Measurements from ENCODE around the gene TSPAN32.

TSPAN32 gene

DNA sequence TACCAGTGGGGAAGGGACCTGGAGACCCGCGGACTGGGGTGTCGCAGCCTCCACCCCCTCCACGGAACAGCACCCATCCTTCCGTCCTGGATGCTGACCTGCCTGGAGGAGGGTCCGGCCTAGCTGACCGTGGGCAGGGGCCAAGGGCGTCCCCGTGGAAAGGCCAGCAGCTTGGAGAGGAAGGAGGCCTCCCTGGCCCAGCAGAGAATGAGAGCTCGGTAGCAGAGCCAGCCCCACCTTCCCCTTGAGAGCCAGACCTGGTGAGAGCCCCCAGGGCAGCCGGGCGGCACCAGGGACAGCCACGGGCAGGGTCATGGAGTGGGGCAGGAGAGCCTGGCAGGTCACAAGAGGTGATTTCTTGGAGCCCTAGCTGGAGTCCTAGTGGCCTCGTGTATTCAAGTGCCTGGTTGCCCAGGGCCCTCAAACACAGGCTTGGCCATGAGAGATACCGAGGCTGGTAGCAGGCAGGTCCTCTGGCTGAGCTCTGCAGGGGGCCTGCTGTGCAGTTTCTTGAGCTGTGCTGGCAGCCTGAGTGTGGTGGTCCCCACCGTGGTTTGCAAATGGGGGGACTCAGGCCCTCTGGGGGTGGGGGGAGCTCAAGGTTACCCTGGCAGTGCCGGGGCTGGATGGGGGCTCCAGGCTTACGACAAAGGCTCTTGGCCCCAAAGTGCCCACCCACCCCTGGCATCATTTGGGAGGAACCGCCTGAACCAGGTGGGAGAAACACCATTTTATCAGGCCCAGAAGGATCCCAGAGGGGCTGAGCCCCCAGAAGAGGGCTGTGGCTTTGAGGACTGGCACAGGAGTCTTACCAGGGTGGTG is 7.6 kb downstream of the TSPAN32 start:
- ChIA-PET POLR2A (no interaction called here), CTCF (no interaction called here)
- TF ChIP-seq TARDBP (IDR thresholded peaks at IDR 0.05) (no peak), NFRKB (IDR thresholded peaks at IDR 0.05) (no peak), ARNT (IDR thresholded peaks at IDR 0.05) (no peak), HDGF (IDR thresholded peaks at IDR 0.05; ENCODE audit: borderline replicate concordance) (no peak), SP1 (IDR thresholded peaks at IDR 0.05) (no peak), ZNF384 (IDR thresholded peaks at IDR 0.05) (no peak), BHLHE40 (IDR thresholded peaks at IDR 0.05; ENCODE audit: borderline replicate concordance) (no peak)
- TF ChIP-seq, protein P1, sequence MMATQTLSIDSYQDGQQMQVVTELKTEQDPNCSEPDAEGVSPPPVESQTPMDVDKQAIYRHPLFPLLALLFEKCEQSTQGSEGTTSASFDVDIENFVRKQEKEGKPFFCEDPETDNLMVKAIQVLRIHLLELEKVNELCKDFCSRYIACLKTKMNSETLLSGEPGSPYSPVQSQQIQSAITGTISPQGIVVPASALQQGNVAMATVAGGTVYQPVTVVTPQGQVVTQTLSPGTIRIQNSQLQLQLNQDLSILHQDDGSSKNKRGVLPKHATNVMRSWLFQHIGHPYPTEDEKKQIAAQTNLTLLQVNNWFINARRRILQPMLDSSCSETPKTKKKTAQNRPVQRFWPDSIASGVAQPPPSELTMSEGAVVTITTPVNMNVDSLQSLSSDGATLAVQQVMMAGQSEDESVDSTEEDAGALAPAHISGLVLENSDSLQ (IDR thresholded peaks at IDR 0.05) = no peak
- DNase-seq (ENCODE audit: extremely low spot score) = no peak

DNA sequence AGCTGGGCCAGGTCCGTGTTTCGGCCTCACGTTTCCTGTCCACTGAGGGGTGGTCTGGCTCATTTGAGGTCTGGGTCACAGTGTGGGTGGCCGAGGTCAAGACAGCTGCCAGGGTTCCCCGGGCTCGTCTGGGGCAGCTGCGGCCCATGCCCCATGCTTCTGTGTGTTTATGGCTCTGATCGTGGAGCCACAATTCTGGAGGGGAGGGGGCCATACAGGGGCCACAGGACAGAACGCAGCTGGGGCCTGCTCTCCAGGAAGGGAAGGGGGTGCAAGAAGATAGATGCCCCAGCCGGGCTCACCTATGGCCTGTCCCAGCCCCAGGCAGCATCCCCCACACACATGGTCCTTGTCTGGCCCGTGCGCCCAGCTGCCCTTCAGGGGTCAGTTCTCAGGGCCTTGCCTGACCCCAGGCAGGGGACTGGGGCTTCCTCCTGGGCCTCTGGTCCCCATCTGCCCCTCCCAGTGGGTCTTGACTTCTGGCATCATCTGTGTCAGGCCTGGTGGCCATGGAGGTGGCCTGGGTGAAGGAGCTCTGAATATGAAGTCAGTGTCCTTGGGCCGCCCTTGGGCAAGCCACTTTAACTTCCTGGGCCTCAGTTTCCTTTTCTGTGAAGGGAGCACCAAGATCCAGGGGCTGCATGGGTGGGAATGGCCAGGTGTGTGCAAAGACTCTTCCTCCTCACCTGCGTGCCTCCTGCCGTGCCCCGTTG is 8.4 kb downstream of the TSPAN32 start:
- CTCF ChIA-PET = no interaction called here
- TF ChIP-seq L3MBTL2 (conservative IDR thresholded peaks at IDR 0.05) (no peak), TARDBP (IDR thresholded peaks at IDR 0.05) (no peak), LEF1 (IDR thresholded peaks at IDR 0.05; ENCODE audit: borderline replicate concordance) (no peak), FOXA1 (IDR thresholded peaks at IDR 0.05) (no peak), ZNF384 (IDR thresholded peaks at IDR 0.05) (no peak), FOXM1 (IDR thresholded peaks at IDR 0.05; ENCODE audit: borderline replicate concordance) (no peak), NFRKB (IDR thresholded peaks at IDR 0.05) (no peak)
- TF ChIP-seq, protein P1 (IDR thresholded peaks at IDR 0.05) = no peak
- no peak for DNase-seq (ENCODE audit: extremely low spot score)
- POLR2A ChIA-PET = interaction anchor here (1.5 kb wide), 1 partner anchor 67 kb away, joined by 4 read pairs; no protein-coding TSS in a partner anchor

DNA sequence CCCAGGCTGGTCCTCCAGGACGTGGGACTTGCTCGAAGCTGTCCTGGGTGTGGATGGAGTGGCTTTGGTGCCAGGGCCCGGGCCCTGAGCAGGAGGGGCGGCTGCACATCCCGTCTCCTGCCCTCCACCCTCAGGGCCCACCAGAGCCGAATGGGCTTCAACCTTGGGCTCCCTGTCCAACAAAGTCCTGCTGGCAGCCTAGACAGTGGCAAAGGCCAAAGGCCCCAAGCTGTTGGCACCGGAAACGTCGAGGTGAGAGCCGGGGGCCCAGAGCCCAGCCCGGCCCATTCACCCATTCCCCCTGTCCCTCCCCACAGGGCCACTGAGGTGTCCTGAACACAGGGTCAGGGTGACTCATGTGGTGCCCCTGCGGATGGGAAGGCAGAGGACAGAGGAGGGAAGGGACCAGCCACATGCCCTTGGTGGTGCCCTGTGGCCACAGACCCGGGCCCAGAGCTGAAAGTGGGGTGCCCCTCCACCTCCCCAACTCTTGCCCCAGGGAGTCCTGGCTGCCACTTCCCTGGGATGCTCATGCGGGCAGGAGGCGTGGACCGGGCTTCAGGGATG is 9.1 kb downstream of the TSPAN32 start:
- POLR2A ChIA-PET = interaction anchor here (1.5 kb wide), 1 partner anchor 66 kb away, joined by 4 read pairs; no protein-coding TSS in a partner anchor

DNA sequence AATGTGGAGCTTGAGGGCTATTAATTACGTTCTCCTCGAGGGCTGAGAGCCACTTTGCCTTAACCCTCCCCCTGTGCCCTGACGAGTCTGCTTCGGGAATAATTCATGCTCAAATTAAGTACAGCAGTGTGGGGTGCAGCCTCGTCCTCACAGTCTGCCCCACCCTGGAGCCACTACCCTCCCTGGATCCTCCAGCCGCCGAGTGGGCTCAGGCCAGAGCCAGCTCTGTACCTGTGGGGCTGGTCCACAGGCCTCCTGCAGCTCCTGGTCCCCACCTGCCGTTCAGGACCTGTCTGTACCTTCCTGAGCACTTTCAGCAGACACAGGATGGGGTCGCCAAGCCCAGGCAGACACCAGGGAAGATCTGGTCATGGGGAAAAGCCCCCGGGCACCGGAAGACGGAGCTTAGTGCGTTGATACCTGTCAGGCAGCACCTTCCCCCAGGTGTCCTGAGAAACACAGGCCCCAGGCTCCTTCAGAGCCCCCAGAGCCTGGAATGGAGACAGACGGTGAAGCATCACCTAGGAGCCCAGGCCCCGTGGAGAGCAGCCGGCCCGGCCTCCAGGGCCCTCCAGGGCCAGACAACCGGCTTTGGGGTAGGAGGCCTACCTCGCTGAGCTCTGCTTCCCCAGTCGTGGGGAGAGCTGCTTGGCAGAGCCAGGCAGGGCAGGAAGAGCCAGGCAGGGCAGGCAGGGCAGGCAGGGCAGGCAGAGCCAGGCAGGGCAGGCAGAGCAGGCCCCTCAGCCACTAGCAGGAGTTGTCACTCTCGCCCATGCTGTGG is 9.7 kb downstream of the TSPAN32 start:
- CTCF ChIA-PET = no interaction called here
- POLR2A ChIA-PET = interaction anchor here (1.5 kb wide), 1 partner anchor 65 kb away, joined by 4 read pairs; no protein-coding TSS in a partner anchor
- TF ChIP-seq TARDBP (IDR thresholded peaks at IDR 0.05) (no peak), HDGF (IDR thresholded peaks at IDR 0.05; ENCODE audit: borderline replicate concordance) (no peak), ZNF384 (IDR thresholded peaks at IDR 0.05) (no peak), SUZ12 (IDR thresholded peaks at IDR 0.05) (no peak), ARNT (IDR thresholded peaks at IDR 0.05) (no peak), FOXK2 (IDR thresholded peaks at IDR 0.05) (no peak), L3MBTL2 (conservative IDR thresholded peaks at IDR 0.05) (no peak), NFRKB (IDR thresholded peaks at IDR 0.05) (no peak), FOXA1 (IDR thresholded peaks at IDR 0.05) (no peak), FOXM1 (IDR thresholded peaks at IDR 0.05; ENCODE audit: borderline replicate concordance) (no peak)
- TF ChIP-seq, protein P1 (IDR thresholded peaks at IDR 0.05) = no peak
- DNase-seq (ENCODE audit: extremely low spot score) = no peak

More for the DNA sequence above, 9.1 kb downstream of the TSPAN32 start:
- no peak for DNase-seq (ENCODE audit: extremely low spot score)
- CTCF ChIA-PET = no interaction called here
- no peak for TF ChIP-seq NFRKB (IDR thresholded peaks at IDR 0.05)
- no peak for TF ChIP-seq SP1 (IDR thresholded peaks at IDR 0.05)
- no peak for TF ChIP-seq BHLHE40 (IDR thresholded peaks at IDR 0.05; ENCODE audit: borderline replicate concordance)
- TF ChIP-seq FOXA1 (IDR thresholded peaks at IDR 0.05) = no peak
- TF ChIP-seq SUZ12 (IDR thresholded peaks at IDR 0.05) = no peak
- no peak for TF ChIP-seq ELF4 (IDR thresholded peaks at IDR 0.05)
- no peak for TF ChIP-seq FOXK2 (IDR thresholded peaks at IDR 0.05)

DNA sequence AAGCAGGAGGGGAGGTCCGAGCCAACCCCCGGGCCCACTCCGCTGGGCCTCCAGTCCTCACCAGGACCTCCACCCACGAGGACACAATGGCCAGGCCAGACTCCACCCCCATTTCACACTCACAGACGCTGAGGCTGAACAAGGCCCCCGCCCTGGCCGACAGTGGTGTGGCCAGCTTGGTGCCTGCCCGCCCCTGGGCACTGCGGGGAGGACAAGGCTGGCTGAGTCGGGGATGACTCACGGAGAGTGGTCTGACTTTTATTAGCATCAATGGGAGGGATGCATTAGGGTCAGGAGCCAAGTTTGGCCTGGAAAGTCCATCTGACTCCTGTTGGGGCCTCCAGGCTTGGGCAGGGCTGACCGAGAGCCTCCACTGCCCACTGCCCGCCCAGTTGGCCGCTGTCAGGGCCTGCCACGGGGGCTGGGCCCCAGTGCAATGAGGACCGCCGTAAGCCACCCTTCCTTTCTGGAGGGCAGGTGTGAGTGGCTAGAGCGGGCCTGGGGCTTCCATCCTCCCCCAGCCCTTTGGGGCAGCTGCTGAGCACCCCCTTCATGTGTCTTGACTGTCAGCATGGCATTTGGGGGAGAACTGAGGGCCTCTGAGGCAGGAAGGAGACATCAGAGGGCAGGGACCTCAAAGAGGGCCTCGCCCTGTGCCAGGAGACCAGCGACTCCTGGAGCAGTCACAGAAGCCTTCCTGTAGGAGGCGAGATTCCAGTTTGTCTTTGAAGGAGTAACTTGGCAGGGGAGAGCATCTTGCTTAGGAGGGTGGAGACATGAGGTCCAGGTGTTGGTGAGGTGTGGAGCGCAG is 10.6 kb downstream of the TSPAN32 start:
- POLR2A ChIA-PET = no interaction called here
- CTCF ChIA-PET = no interaction called here
- TF ChIP-seq NFRKB (IDR thresholded peaks at IDR 0.05) = no peak
- no peak for TF ChIP-seq SP1 (IDR thresholded peaks at IDR 0.05)
- TF ChIP-seq ELF4 (IDR thresholded peaks at IDR 0.05) = no peak
- DNase-seq (ENCODE audit: extremely low spot score) = no peak
